ENCODE data around the gene COX6A2.

DNA sequence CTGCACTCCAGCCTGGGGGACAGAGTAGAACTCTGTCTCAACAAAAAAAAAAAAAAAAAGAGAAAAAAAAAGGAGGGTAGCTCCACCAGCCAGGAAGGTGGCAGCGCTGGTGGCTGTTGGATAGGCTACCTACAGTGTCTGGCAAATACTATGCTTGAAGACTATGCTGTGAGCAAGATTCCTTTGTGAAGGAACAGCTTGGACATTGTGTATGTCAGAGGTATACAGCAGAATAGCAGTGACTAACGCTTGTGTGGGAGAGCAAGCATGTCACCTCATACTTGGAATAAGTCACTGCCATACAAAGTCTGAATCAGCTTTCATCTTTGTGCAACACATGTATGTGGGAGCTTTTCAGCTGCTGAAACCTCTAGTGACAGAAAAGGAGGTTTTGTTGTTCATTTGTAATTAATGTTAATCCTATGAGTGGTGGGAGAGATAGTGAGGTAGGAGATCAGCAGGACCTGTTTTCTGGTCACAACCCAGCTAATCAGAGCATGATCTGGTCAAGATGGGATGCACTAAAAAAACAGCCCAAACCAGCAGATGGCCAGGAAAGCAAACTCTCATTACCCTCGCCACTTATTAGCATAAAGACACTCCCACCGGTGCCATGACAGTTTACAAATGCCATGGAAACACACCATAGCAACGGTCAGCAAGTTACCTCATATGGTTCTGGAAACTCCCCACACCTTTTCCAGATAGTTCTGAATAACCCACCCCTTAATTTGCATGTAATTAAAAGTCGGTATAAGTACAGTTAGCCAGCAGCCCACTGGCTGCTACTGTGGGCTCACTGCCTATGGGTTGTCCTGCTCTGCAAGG is 41.8 kb downstream of the COX6A2 start:
- TF ChIP-seq, protein P1, sequence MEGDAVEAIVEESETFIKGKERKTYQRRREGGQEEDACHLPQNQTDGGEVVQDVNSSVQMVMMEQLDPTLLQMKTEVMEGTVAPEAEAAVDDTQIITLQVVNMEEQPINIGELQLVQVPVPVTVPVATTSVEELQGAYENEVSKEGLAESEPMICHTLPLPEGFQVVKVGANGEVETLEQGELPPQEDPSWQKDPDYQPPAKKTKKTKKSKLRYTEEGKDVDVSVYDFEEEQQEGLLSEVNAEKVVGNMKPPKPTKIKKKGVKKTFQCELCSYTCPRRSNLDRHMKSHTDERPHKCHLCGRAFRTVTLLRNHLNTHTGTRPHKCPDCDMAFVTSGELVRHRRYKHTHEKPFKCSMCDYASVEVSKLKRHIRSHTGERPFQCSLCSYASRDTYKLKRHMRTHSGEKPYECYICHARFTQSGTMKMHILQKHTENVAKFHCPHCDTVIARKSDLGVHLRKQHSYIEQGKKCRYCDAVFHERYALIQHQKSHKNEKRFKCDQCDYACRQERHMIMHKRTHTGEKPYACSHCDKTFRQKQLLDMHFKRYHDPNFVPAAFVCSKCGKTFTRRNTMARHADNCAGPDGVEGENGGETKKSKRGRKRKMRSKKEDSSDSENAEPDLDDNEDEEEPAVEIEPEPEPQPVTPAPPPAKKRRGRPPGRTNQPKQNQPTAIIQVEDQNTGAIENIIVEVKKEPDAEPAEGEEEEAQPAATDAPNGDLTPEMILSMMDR (IDR thresholded peaks at IDR 0.05; ENCODE audit: insufficient read depth, low read length, poor library complexity, severe bottlenecking) = no peak
- no peak for TF ChIP-seq EZH2phosphoT487 (conservative IDR thresholded peaks at IDR 0.05; ENCODE audit: low read length)
